ENCODE data around the gene LRRC18.

DNA sequence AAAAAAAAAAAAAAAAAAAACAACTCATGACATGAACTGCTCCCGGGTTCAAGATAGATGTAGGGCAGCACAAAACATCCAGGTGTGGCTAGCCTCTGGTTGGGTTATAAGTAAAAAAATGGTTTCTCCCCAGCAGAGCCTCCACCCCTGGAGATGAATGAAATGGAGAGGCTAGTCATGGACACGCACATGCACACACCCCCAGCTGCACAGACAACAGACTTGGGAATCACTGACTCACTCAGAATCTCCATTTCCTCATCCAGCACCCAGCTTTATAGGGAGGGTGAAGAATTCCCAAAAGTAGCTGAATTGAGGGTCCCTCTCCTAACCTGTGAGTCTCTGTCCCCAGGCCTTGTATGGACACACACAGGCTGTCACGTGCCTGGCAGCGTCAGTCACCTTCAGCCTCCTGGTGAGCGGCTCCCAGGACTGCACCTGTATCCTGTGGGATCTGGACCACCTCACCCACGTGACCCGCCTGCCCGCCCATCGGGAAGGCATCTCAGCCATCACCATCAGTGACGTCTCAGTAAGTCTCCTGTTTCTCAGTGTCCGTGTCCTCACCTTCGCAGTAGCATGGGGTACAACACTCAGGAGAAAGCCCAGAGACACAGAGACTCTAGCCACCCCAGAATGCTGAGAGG is 35.0 kb upstream of the LRRC18 start:
- TF ChIP-seq, protein P1, sequence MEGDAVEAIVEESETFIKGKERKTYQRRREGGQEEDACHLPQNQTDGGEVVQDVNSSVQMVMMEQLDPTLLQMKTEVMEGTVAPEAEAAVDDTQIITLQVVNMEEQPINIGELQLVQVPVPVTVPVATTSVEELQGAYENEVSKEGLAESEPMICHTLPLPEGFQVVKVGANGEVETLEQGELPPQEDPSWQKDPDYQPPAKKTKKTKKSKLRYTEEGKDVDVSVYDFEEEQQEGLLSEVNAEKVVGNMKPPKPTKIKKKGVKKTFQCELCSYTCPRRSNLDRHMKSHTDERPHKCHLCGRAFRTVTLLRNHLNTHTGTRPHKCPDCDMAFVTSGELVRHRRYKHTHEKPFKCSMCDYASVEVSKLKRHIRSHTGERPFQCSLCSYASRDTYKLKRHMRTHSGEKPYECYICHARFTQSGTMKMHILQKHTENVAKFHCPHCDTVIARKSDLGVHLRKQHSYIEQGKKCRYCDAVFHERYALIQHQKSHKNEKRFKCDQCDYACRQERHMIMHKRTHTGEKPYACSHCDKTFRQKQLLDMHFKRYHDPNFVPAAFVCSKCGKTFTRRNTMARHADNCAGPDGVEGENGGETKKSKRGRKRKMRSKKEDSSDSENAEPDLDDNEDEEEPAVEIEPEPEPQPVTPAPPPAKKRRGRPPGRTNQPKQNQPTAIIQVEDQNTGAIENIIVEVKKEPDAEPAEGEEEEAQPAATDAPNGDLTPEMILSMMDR (IDR thresholded peaks at IDR 0.05) = no peak
- no peak for TF ChIP-seq POLR2AphosphoS5 (IDR thresholded peaks at IDR 0.05)
- TF ChIP-seq EP300 (IDR thresholded peaks at IDR 0.05) = no peak
